ENCODE measurements around the gene PAK2.

DNA sequence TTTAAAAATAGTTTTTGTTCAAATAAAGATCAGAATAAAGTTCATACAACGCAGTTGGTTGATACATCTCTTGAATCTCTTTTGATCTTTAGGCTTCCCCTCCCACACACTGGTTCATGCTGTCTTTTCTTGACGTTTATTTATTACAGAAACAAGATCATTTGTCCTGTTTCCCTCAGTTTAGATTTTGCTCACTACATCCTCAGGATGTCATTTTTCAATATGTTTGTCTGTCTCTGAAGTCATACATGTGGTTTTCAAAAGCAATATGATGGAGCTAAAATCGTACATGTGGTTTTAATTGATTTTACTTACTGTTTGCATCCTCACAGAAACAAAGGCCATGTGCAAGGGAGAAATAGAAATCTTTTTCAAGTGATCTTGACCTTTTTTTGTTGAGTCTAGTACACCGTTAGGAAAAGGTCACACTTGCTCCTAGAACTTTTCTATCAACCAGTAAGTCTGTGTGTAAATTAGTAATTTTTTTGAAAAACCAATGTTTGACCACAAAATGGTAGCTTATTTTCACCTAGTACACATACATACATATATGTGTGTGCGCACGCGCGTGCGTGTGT, 64.3 kb downstream of the PAK2 start:
- TF ChIP-seq, protein P1, sequence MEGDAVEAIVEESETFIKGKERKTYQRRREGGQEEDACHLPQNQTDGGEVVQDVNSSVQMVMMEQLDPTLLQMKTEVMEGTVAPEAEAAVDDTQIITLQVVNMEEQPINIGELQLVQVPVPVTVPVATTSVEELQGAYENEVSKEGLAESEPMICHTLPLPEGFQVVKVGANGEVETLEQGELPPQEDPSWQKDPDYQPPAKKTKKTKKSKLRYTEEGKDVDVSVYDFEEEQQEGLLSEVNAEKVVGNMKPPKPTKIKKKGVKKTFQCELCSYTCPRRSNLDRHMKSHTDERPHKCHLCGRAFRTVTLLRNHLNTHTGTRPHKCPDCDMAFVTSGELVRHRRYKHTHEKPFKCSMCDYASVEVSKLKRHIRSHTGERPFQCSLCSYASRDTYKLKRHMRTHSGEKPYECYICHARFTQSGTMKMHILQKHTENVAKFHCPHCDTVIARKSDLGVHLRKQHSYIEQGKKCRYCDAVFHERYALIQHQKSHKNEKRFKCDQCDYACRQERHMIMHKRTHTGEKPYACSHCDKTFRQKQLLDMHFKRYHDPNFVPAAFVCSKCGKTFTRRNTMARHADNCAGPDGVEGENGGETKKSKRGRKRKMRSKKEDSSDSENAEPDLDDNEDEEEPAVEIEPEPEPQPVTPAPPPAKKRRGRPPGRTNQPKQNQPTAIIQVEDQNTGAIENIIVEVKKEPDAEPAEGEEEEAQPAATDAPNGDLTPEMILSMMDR (IDR thresholded peaks at IDR 0.05), result no peak
- TF ChIP-seq POLR2A (IDR thresholded peaks at IDR 0.05) (no peak), POLR2AphosphoS5 (IDR thresholded peaks at IDR 0.05) (no peak)
